Vagina (tissue), 2 donors: Measurements from ENCODE around the gene MFNG.

Experiments used
- CTCF ChIP-seq, 3 experiments: fragments of 450-650 bp in 2 of 3; fragments of 200-600 bp in 1 of 3; sonication (generic) in 1 of 3; IDR thresholded peaks; one replicate each; pipeline ENCODE4 v1.5.1; 2017 to 2019; ENCODE audit warnings: antibody characterized with exemption in 3 of 3, mild to moderate bottlenecking in 2 of 3, moderate library complexity in 2 of 3
- POLR2A ChIP-seq, 2 donors: fragments of 450-650 bp; IDR thresholded peaks; one replicate each; pipeline ENCODE4 v1.6.1; 2017; ENCODE audit warnings: antibody characterized with exemption in 2 of 2, mild to moderate bottlenecking in 2 of 2, moderate library complexity in 2 of 2

GRCh38 chr22:37488337-37489135 lies 2.4 kb upstream of the MFNG start:
- TF ChIP-seq CTCF (IDR thresholded peaks at IDR 0.05): no peak
- no peak for TF ChIP-seq POLR2A (IDR thresholded peaks at IDR 0.05)
